B cell (primary cell): ENCODE measurements around the gene USP48. TPM values are rescaled to one million over a fixed set of nuclear protein-coding genes. Genes with fewer than 3 reads are reported as not detected.

Experiments used
- ATAC-seq: fragments of 200-7000 bp; cut with Tn5 transposase; one replicate; pipeline ENCODE4 v1.10.0; 2021; ENCODE audit warnings: low read depth, mild to moderate bottlenecking, moderate number of reproducible peaks, moderate library complexity
- CTCF ChIA-PET: fragments of 350-600 bp; sonication (Branson Sonifier 250); formaldehyde crosslinking; loops from one replicate; lab custom pipeline; 2021; ENCODE audit warnings: antibody characterized with exemption, inconsistent platforms; lab: Charles Lee
- POLR2A ChIA-PET: fragments of 350-600 bp; sonication (Branson Sonifier 250); formaldehyde crosslinking; loops from one replicate; lab custom pipeline; 2021; ENCODE audit warnings: antibody characterized with exemption; lab: Charles Lee
- DNase-seq: peaks from one replicate; pipeline ENCODE4 v3.0.0; 2013
- H2AFZ ChIP-seq: 2 replicates; pipeline ENCODE4 v1.6.1; 2012; ENCODE audit warnings: mild to moderate bottlenecking, low read depth, low read length; ENCODE audit not compliant: insufficient read depth, poor library complexity, severe bottlenecking
- H3K27ac ChIP-seq, 2 donors: 1 replicate in 1 of 2; 2 replicates in 1 of 2; pipeline ENCODE4 v1.5.1; 2012 to 2013; ENCODE audit warnings: low read length in 2 of 2, mild to moderate bottlenecking in 2 of 2, moderate library complexity in 1 of 2
- H3K27me3 ChIP-seq, 4 experiments: fragments of 200-600 bp in 1 of 4; sonication (generic) in 1 of 4; replicated peaks in 1 of 4; 1 replicate in 2 of 4; 2 replicates in 2 of 4; pipeline versions ENCODE4 v1.6.1 to v1.7.0; 2013 to 2016; ENCODE audit warnings: low read length in 3 of 4, mild to moderate bottlenecking in 2 of 4, mixed read lengths in 1 of 4, moderate library complexity in 1 of 4; ENCODE audit not compliant: insufficient read depth in 4 of 4, control insufficient read depth in 3 of 4; ENCODE audit errors: control extremely low read depth in 1 of 4
- H3K36me3 ChIP-seq, 2 experiments: replicated peaks in 1 of 2; 1 replicate in 1 of 2; 2 replicates in 1 of 2; pipeline versions ENCODE4 v1.6.1 to v1.7.1; 2013; ENCODE audit warnings: low read length in 1 of 2; ENCODE audit not compliant: insufficient read depth in 2 of 2, control insufficient read depth in 1 of 2; ENCODE audit errors: control extremely low read depth in 1 of 2, extremely low read depth in 1 of 2
- H3K4me1 ChIP-seq, 2 donors: fragments of 200-600 bp in 1 of 2; sonication (generic) in 1 of 2; 1 replicate in 1 of 2; 2 replicates in 1 of 2; pipeline versions ENCODE4 v1.5.1 to v1.6.1; 2013 to 2017; ENCODE audit warnings: low read length in 2 of 2; ENCODE audit not compliant: control insufficient read depth in 2 of 2, insufficient read depth in 2 of 2
- H3K4me2 ChIP-seq: replicated peaks from 2 replicates; pipeline ENCODE3; 2012; ENCODE audit warnings: mild to moderate bottlenecking, low read depth, low read length; ENCODE audit not compliant: poor library complexity, severe bottlenecking
- H3K4me3 ChIP-seq, 5 experiments: fragments of 200-600 bp in 1 of 5; sonication (generic) in 1 of 5; 1 replicate in 3 of 5; 2 replicates in 2 of 5; pipeline versions ENCODE4 v1.5.1 to v1.7.0; 2011 to 2016; ENCODE audit warnings: low read length in 4 of 5, mild to moderate bottlenecking in 4 of 5, low read depth in 2 of 5, control low read depth in 1 of 5, moderate library complexity in 1 of 5; ENCODE audit not compliant: insufficient read depth in 1 of 5; ENCODE audit errors: control extremely low read depth in 1 of 5, extremely low read depth in 1 of 5
- H3K79me2 ChIP-seq: fragments of 200-600 bp; sonication (generic); one replicate; pipeline ENCODE4 v1.6.0; 2016; ENCODE audit warnings: low read length; ENCODE audit not compliant: control insufficient read depth, insufficient read depth
- H3K9ac ChIP-seq: fragments of 200-600 bp; sonication (generic); 2 replicates; pipeline ENCODE4 v1.6.1; 2017; ENCODE audit warnings: mild to moderate bottlenecking, low read length, moderate library complexity
- H3K9me3 ChIP-seq, 3 donors: one replicate each; pipeline versions ENCODE4 v1.6.1 to v1.7.1; 2013; ENCODE audit warnings: low read length in 2 of 3; ENCODE audit not compliant: control insufficient read depth in 2 of 3, insufficient read depth in 1 of 3; ENCODE audit errors: control extremely low read depth in 1 of 3
- H4K20me1 ChIP-seq: 2 replicates; pipeline ENCODE4 v1.6.0; 2012; ENCODE audit warnings: mild to moderate bottlenecking, low read length; ENCODE audit not compliant: insufficient read depth, control insufficient read depth, poor library complexity, severe bottlenecking
- H3K27ac Mint-ChIP-seq: one replicate; pipeline ENCODE4 v1.8.0; 2021; ENCODE audit warnings: mixed read lengths
- H3K27me3 Mint-ChIP-seq: one replicate; pipeline ENCODE4 v1.8.0; 2021; ENCODE audit warnings: mixed read lengths
- H3K4me1 Mint-ChIP-seq: one replicate; pipeline ENCODE4 v1.8.0; 2021; ENCODE audit warnings: mixed read lengths
- H3K4me3 Mint-ChIP-seq: one replicate; pipeline ENCODE4 v1.8.0; 2021; ENCODE audit warnings: mixed read lengths
- H3K9me3 Mint-ChIP-seq: one replicate; pipeline ENCODE4 v1.8.0; 2022; ENCODE audit warnings: mixed read lengths; ENCODE audit not compliant: insufficient read depth
- EZH2 ChIP-seq: IDR thresholded peaks from 2 replicates; pipeline ENCODE4 v1.6.1; 2012; ENCODE audit warnings: borderline replicate concordance, low read depth, mild to moderate bottlenecking, moderate library complexity, low read length; ENCODE audit not compliant: insufficient read depth, poor library complexity, severe bottlenecking
- WGBS: methylation state at CpG from one replicate; pipeline ENCODE4 v1.1.5; 2013; ENCODE audit warnings: missing lambda C conversion rate; ENCODE audit not compliant: insufficient coverage; 5-methylcytosine and 5-hydroxymethylcytosine counted together
- intact Hi-C: fragments of 100-400 bp; cut with micrococcal nuclease; formaldehyde crosslinking; loops from one replicate; pipeline ENCODE4 v1.10.0; 2022
- polyA plus RNA-seq: library from polyadenylated mRNA; depleted of rRNA; stranded (reverse); fragments of >200 nt; gene quantifications from 2 replicates; pipeline ENCODE4 v1.2.3, GENCODE V29; 2012
- total RNA-seq, 2 donors: library from RNA; stranded (reverse); fragments of 120-200 nt in 1 of 2; gene quantifications; 1 replicate in 1 of 2; 2 replicates in 1 of 2; pipeline versions ENCODE4 v1.2.3 to v1.2.4, GENCODE V29; 2013 to 2022
- TF ChIP-seq, protein P1 (sequence below): fragments of 200-600 bp; IDR thresholded peaks from one replicate; pipeline ENCODE4 v1.8.0; 2022; ENCODE audit warnings: antibody characterized with exemption, mild to moderate bottlenecking

The USP48 gene
- total and polyA plus RNA-seq, 2 donors (not counting 1 experiment from before 2014, with no cell fraction given): 21.2 to 135 TPM

DNA sequence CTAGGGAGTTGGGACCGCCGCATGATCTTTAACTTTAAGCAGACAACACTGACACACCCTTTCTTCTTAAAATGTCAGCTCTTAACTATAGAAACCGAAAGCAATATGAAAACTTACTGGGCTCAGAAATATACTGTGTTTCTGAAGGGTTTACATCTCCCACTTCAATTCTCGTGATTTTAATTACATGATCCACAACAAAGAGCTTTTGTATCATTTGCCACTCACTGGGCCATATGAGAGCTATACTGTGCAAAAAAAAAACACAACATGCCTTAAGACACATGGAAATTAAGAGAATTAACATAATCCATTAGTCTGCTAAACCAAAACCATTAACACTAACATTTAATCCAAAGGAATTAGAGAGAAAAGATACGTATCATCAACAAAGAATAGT is 78.8 kb downstream of the USP48 start:
- peaks cover 11% of the 10 kb centered on the region for H3K4me1 Mint-ChIP-seq
- no peak overlapping the region for H2AFZ ChIP-seq
- no CpG with 5 or more reads among the region's 5 CpGs for WGBS
- no peaks in the 10 kb centered on the region for H3K27me3 Mint-ChIP-seq
- H3K4me3 Mint-ChIP-seq: no peak overlapping the region
- intact Hi-C loops: no loop called here
- no peaks in the 10 kb centered on the region for H4K20me1 ChIP-seq
- H3K4me3 ChIP-seq: no peak overlapping the region
- no peaks in the 10 kb centered on the region for H3K27me3 ChIP-seq
- H3K27ac ChIP-seq: no peak overlapping the region
- H3K9ac ChIP-seq: no peak overlapping the region
- H3K4me1 ChIP-seq: peaks cover 0 to 4% of the 10 kb centered on the region in 2 donors
- H3K4me2 ChIP-seq: no peak overlapping the region
- H3K36me3 ChIP-seq: peaks cover 16 to 72% of the 10 kb centered on the region in 2 experiments
- H3K9me3 ChIP-seq: no peaks in the 10 kb centered on the region
- ChIA-PET CTCF (interaction anchor here (0.6 to 0.7 kb wide), 2 partner anchors 78 to 471 kb away, joined by 3 to 4 read pairs; no protein-coding TSS in a partner anchor), POLR2A (interaction anchor here (0.6 kb wide), 1 partner anchor 86 kb away, joined by 4 read pairs; no protein-coding TSS in a partner anchor)
- no peak overlapping the region for H3K27ac Mint-ChIP-seq
- ATAC-seq (no peak), DNase-seq (no peak)
- no peaks in the 10 kb centered on the region for H3K9me3 Mint-ChIP-seq
- TF ChIP-seq, protein P1, sequence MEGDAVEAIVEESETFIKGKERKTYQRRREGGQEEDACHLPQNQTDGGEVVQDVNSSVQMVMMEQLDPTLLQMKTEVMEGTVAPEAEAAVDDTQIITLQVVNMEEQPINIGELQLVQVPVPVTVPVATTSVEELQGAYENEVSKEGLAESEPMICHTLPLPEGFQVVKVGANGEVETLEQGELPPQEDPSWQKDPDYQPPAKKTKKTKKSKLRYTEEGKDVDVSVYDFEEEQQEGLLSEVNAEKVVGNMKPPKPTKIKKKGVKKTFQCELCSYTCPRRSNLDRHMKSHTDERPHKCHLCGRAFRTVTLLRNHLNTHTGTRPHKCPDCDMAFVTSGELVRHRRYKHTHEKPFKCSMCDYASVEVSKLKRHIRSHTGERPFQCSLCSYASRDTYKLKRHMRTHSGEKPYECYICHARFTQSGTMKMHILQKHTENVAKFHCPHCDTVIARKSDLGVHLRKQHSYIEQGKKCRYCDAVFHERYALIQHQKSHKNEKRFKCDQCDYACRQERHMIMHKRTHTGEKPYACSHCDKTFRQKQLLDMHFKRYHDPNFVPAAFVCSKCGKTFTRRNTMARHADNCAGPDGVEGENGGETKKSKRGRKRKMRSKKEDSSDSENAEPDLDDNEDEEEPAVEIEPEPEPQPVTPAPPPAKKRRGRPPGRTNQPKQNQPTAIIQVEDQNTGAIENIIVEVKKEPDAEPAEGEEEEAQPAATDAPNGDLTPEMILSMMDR: no peak
- no peak for TF ChIP-seq EZH2
- H3K79me2 ChIP-seq: no peaks in the 10 kb centered on the region

DNA sequence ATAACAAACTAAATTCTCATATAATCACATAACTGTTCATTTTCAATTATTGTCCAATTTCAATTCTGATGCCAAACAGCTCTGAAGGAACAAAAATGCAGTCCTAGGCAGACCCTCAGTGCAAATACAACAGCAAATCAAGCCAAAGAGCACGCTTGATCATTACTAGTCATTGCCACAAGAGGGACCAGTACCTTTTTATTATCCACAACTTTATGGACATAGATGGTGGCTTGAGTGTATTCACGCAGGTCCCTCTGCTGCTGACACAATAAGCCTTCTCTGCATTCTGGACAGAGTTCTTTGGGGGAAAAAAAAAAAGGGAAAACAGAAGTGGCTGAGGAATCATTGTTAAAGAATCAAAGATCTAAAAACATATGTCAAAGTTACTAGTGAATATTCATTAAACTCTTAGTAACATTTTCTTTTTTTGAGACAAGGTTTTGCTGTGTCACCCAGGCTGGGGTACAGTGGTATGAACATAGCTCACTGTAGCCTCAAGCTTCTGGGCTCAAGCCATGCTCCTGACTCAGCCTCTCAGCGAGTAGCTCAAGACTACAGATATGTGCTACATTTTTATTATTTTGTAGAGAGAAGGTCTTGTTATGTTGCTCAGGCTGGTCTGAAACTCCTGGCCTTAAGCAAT is 79.5 kb downstream of the USP48 start:
- POLR2A ChIA-PET: interaction anchor here (0.6 kb wide), 1 partner anchor 87 kb away, joined by 4 read pairs; no protein-coding TSS in a partner anchor
- H3K36me3 ChIP-seq: peaks cover 16 to 72% of the 10 kb centered on the region in 2 experiments

More for the DNA sequence above, 79.5 kb downstream of the USP48 start:
- H3K4me1 Mint-ChIP-seq: peaks cover 11% of the 10 kb centered on the region
- H3K9me3 ChIP-seq: no peaks in the 10 kb centered on the region
- H3K79me2 ChIP-seq: no peaks in the 10 kb centered on the region
- ATAC-seq (no peak), DNase-seq (peak; percentile 32)
- CTCF ChIA-PET: interaction anchor here (0.6 to 0.7 kb wide), 2 partner anchors 79 to 471 kb away, joined by 3 to 4 read pairs; no protein-coding TSS in a partner anchor
- no CpG with 5 or more reads among the region's 3 CpGs for WGBS
- no peak overlapping the region for H2AFZ ChIP-seq
- no peak overlapping the region for H3K9ac ChIP-seq
- TF ChIP-seq, protein P1: peak; percentile 62
- TF ChIP-seq EZH2: no peak
- no peaks in the 10 kb centered on the region for H3K27me3 ChIP-seq
- no peaks in the 10 kb centered on the region for H3K27me3 Mint-ChIP-seq
- no peak overlapping the region for H3K27ac ChIP-seq
- H4K20me1 ChIP-seq: no peaks in the 10 kb centered on the region
- no peak overlapping the region for H3K4me3 Mint-ChIP-seq
- no peak overlapping the region for H3K4me3 ChIP-seq
- no peaks in the 10 kb centered on the region for H3K9me3 Mint-ChIP-seq
- intact Hi-C loops: loop anchor here (1.0 kb wide), 1 partner anchor 261 kb away; no protein-coding TSS in a partner anchor
- no peak overlapping the region for H3K4me2 ChIP-seq
- H3K4me1 ChIP-seq: peaks cover 0 to 4% of the 10 kb centered on the region in 2 donors
- H3K27ac Mint-ChIP-seq: no peak overlapping the region
